Activated CD4-positive, alpha-beta T cell treated with anti-CD3 and anti-CD28 coated beads, Interleukin-2, amount 50 U/mL, for 1 hour (primary cell): ENCODE results near the gene HOXC12.

Experiments
- DNase-seq: peaks from one replicate; pipeline ENCODE4 v3.0.0-alpha.2; 2020

The HOXC12 gene

DNA sequence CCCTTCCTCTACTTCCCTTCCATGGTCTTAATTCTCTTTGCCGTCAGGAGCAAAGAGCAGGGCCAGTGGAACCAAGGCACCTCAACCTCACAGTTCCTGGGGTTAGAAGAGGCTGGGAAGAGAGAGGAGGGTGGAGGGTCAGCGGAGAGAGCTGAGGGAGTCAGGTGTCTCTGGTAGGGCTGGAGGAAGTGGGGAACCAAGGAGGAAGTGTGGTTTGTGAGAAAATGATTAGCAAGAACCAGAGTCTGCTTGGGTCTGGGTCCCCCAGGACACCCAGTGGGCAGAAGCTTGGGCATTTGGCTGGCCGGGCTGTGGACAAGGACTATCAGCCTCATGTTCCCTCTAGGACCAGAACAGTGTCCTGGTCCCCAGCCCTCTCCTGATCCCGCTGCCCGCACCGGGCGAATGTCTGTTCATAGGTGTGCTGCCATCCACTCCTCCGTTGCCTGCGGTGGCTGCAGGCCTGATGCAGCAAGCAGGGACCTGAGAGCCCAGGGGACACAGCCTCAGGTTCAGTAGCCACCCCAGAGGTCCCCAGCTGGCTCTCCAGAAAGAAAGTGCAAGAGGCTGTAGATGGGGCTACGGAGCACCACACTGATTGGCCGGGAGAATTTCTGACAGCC, 2.3 kb downstream of the HOXC12 start:
- DNase-seq: no peak

DNA sequence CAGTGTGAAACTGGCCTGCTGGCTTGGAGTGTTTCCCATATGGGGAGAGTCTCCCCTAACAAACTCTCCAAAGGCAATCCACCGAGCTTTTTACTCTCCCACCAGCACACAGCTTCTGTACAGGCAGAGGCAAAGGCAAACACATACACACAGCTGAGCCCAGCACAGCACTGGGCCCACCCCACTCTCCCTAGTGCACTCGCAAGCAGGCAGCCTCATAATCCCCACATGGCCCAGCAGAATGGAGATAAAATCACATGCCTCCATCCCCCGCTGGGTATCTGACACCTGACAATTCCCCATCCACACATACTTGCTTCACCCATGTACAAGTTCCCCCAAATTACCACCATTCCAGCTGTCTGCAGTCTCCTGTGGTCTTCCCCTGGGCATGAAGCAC, 3.4 kb downstream of the HOXC12 start:
- no peak for DNase-seq

DNA sequence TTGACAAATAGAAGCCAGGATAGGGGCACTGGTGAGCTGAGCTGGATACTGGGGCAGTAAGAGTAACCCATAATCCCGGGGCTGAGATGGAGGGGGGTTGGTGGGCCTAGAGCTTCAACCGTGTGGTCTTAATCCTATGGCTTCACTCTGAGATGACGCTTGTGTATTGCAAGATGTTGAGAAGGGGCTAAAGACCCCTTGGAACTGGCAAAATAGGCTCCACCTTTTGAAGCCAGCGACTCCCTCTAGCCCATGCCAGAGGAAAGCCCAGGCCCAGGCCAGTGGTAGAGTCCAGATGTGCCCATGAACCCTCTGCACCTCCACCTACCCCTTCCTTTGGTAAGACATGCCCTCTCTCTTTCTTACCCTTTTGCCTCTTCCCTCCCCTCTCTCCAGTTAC, 4.6 kb downstream of the HOXC12 start:
- DNase-seq: no peak

DNA sequence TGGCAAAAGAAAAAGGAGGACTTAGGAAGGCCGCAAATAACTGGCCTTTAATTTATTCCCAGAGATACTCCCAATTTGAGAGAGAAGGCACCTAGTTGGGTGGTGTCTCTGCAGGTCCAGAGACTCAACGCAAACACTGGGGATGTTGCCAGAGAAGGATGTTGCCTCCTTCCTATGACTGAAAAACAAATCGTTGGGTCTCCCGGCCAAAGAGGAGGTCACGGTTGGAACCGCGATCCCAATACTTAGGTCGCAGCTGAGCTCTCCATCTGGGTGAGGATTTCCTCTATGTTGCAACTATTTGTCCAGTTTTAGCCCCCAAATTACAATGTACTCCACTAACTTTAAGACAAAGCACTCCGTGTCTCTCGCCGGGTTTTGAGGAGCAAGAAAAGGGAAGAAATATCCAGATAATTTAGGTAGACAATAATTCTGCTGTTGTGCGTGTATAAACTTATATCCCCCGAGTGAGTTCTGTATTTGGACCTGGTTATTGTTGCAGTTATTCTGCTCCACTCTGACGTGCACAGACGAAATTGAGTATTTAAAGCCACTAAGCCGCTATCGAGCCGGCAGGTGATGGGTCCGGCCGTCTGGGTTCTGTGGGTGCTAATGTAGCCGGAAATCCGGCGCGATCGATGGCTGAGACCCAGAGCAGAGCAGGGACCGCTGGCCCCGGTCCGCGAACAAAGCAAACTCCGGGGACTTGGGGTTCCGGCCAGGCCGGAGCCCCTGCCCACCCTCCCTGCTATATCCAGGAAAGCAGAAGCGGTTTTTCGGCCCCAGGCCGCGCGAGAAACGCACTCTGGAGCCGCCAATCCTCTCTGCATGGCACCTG, 5.7 kb downstream of the HOXC12 start:
- no peak for DNase-seq

DNA sequence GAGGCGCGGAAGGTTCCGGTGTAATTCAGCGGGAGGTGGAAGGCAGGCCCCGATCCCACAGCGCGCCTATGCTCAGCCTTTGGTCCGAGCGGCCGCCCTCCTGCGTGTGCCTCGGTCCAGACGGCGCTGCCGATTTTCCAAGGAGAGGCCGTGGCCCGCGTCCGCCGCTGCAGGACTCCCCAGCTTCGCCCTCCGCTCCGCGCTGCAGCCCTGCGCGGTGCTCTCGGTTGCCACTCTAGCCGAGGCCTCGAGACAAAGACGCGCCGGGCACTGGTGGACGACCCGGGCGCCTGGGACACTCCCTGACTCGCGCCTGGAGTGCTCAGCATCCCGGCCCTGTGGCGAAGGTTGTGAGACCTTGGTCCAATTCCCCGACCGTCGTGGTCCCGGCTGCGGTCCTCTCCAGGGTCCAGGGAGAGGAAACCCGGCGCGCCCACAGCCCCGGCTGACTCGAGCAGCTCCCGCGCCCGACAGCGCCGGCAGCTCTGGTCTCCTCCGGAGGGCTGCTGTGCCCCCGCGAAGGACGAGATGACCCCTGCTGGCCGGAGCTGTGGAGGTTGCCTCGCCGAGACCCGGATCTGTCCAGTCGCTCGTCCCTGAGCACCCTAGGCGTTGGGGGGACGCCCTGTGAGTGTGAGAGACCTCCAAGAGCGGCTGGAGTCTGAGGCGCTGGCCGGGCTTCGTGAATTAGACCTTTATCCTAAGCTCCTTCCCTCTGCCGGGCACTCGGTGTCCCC, 6.5 kb downstream of the HOXC12 start:
- DNase-seq: no peak

DNA sequence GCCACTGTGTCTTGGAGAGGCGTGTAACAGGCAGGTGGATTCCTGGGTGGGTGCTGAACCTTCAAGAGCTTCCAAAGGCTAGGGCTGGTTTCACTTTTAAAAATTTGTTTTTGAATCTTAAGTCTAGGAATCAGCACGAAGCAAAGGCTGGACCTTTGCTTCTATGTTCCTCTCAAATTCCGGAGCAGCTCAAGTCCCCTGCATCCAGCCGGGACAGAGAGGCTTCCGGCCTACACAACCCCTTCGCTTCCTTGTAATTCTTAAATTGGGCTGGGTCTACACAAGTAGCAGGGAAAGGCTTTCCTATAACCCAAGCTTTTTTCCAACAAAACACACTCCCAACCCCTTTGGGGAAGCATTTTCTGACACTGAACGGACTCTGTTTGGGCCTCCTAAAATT, 8.3 kb downstream of the HOXC12 start:
- DNase-seq: no peak

DNA sequence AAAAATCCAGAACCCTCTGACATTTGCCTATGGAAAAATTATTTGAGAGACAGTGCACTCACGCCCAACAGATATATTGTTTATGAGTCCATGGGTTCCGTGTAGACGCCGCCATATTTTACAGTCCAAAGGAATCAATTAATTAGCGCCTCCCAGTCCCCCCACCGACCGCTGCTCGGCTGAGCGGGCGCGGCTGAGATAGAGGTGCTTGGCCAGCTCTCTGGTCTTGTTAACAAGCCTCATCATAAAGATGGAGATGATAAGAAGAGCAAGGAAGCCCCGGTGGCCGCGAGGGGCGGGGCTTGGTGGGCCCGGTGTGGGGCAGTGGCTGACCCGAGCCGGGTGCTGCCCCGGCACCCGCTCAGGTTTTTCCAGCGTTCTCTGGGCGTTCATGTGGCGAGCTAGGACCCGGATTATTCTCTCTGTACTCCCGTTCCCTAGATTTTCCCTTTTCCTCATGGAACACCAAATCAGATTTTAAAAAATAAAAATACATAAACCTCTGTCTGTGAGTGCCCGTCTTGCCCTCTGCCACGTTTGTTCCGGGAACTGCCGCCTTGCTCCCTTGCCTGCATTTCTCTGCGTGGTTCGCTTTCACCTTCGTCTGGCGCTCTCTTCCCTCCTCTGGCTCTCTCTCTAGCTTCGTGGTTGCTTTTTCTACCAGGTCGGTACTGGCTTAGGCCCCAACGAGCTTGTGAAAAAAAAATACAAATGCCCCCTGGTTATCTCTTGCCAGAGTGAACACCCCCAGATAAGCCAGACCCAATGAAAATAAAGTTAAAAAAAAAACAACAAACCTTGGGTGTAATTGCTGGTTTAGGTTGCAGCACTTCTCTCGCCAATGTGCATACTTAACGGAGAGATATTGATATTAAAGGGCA, 9.0 kb downstream of the HOXC12 start:
- no peak for DNase-seq

DNA sequence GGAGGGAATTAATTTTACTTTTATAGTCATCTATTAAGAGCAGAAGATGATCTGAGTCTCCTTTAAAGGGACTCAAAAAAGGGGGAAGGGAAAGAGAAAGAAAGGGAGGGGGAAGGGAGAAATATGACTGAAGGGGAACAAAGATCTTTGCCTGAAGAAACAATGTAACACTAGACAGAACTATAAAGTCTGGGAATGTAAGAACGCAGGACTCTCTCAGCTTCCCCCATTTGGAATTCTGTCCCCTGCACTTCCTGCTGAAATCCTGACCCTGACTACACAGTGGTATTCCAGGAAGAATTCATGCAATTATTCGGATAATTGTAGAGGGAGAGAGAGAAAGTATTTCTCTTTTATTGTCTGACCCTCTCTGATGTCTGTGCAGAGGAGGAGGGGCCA, 9.6 kb downstream of the HOXC12 start:
- DNase-seq: no peak

DNA sequence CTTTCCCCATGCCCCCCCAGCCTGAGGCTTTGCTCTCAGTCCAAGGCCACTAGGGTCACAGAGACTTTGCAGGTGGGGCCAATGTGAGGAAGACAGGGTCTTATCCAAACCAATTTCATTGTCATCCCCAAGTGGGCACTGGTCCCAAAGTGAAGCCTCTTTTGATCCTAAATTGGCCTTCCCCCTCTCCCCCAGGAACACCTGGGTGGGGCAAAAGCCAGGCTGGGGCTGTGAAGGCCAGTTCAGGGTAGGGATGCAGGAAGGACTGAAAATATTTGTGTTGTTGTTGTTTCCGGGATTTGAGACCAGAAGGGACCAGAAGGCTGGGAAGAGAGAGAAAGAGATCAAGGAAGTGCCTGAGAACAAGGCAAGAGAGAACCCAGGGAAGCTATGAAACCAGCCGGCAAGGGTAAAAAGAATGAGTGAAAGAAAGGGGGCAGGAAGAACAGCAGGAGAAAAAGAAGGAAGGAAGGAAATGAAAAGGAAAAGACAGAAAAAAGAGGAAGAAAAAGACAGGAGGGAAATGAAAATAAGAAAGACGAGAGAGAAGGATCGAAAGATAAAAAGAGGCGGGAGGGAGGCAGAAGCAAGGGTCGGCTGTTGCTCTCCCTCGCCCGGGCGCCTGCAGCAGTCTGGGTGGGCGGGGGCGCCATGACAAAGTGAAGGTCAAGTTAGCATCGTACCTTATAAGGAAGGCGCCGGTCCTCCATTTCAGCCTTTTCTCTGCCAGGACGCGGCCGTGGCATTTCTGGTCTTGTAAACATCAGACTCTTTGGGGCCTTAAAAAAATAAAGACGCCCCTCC, 10.8 kb downstream of the HOXC12 start:
- DNase-seq: no peak

DNA sequence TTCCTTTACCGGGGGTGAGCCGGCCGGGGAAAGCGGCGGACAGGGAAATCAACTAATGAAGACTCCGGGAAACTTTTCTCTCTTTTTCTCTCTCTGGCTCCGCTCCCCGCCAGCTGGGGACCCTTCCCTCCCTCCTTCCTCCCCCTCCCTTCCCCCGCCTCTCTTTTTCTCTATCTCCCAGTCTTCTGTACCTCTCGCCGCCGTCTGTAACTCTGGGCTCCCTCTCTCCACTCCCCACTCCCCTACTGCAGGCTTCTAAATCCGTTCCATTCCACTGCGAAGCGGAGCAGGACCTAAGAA, 11.3 kb downstream of the HOXC12 start:
- no peak for DNase-seq

DNA sequence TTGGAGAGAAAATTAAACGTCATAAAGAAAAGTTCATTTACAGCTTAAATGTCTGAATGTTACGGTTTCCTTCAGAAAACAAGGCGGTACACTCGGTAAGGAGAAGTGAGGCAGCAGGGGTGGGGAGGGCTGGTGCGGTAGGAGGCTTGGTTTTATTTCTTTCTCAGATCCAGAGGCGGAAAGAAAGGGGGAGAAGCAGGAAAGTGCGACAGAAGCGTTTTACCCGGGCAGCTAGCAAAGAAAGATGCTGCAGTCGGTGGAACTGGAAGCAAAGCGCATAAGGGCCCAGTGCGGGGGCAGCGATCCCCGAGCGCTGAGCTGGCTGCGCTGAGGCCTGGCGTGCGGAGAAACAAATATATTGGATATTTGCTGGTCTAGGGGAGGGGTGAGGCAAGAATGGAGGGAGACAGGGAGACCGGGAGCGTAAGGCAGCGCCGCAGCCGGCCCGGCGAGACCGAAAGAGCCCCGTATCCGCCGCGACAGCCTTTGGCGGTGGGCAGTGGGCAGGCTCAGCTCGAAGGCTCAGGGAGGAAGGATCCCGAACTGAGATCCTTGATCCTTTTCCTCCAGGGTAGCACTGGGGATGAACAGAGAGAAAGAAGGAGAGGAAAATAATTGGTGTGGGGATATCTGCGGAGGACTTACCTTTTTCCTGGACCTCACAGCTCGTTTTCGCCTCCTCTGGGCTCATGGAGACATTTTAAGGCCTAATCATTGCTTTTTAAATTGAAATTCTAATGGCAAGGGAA, 11.9 kb downstream of the HOXC12 start:
- no peak for DNase-seq

DNA sequence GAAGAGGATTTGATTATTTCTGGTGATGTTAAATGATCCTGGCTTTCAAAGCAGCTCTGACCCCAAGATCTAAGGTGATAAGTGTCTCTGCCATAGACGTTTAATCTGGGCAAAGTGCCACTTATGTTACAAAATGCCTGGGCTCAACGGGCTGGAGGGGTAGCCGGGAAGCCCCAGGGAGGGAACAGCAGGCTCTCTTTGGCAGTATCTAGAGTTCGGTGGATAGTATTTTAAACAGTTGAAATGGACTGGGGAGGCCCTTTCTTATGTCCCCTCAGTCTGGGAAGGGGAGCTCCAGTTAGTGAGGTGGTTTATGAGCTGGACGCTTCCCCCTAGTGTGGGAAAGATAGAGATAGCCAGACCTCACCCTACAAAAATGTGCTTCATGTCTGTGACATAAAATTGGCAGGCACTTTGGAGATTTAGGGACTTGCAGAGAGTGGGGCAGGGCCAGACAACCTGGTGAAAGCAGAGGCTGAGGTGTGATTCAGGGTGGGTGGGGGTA, 12.8 kb downstream of the HOXC12 start:
- DNase-seq: no peak

DNA sequence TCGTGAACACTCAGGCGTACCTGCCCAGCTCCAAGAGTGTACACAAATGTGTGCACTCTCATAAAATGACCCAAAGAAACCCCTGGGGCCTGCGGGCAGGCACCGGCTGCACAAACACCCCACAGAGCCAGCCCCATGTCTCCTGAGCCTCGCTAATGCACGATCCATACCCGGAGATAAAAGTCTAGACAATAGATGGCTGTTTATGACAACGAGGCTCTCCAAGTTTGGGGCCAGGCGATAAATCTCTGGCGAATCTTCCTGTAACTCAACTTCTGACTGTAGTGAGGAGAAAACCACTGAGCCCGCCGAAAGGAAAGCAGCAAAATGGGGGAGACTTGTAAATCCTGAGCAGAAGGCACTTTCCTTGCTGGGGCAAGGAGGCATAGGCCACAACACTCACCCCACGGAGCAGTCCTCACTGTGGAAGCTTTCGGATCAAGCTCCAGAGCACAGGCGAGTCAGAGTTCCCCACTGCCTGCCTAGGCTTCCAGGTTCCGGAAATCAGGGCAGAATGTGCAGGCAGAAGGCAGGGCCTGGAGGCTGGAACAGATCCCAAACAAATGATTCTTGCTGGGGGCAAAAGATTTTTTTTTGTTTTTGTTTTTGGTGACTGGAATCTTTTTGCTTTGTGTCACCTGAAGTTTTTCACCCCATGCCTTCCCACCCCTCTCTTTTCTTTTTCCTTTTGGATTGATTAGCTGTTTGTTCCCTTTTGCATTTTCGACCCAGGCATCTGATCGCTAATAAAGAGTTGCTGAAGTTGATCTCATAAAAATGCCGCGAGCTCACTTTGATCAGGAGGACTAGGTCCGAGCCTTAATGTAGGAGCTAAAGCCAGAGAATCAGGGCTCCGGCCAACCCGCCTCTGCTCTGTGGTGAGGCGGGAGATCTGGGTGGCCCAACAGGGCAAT, 13.8 kb downstream of the HOXC12 start:
- no peak for DNase-seq

DNA sequence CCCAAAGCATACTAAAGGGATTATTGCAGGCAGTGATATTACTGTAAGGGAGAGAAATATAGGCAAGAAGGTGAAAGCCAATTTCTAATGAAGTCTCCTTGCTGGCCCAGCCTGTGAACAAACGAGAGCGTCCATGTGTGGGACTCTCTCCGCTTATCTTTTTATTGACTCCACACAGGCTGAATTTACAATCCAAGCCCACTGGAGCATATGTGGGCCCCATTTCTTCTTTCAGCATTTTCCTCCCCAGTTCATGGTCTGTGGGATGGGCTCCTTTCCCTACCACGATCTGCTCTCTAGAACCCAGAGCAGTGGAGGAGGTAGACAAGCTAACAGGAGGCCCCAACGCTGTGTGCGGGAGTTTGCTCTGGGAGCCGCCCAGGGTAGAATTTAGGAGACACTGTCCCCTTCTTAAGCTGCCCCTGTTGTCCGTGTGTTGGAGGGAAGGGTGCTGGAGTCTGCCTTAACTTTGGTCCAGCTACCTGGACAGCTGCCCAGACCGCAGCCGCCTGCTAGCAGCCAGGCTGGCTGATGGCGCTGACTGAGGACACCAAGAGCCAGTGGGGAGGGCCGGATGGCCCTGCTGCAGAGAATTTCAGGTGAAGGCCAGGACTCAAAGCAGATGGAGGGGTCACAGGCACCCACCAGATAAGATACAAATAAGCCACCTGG, 15.0 kb downstream of the HOXC12 start:
- DNase-seq: no peak

DNA sequence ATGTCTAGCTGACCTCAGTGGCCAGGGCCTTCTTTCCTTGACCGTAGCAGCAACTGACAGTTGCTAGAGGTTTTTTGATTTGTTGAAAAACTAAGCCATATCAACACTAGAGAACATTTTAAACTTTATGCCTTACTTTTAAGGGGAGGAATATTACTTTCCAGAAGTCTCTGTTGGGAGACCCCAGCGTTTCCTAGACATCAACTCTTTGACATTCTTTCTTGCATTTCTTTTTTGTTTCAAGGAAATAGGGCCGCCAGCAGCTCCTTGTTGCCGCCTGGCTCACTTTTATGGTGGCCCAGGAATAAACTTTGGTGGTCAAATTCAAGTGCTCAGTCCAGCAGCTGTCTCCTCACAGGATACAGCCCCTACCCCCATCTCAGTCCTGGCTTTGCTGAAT, 15.7 kb downstream of the HOXC12 start:
- DNase-seq: no peak

DNA sequence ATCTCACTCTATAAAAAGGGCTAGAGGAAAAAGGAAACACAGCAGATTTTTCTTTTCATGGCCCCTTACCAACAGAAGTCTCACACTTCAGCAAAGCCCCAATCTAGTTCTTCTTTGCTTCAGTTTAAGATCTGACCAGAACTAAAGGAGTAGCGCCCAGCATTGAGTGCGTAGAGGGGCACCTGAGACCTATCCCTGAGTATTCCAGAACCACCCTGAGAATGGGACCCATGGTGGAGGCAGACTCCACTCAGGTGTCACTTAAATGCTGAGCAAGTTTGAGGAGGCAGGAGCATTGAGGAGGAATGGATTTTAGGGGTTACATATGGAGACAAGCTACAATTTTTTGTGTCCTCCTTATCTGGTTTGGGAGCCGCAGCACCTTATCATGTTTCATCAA, 16.4 kb downstream of the HOXC12 start:
- DNase-seq: no peak

DNA sequence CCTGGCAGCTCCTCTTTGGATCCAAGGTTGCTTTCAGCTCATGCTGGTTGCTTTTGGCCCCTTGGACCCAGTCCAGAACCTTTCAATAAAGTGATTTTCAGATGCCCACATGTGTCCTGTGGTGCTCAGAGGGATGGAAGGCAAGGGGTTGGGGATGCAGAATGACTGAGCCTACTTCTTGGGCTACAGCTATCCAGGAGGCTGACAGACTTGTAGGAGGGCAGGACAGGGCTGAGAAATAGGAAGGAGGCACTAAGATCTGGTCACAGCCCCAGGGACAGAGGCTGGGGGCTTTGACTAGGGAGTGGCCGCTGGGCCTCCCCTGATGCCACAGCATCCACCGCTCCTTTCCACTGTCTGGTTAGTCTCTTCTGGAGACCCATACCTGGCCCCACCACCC, 17.0 kb downstream of the HOXC12 start:
- DNase-seq: no peak

DNA sequence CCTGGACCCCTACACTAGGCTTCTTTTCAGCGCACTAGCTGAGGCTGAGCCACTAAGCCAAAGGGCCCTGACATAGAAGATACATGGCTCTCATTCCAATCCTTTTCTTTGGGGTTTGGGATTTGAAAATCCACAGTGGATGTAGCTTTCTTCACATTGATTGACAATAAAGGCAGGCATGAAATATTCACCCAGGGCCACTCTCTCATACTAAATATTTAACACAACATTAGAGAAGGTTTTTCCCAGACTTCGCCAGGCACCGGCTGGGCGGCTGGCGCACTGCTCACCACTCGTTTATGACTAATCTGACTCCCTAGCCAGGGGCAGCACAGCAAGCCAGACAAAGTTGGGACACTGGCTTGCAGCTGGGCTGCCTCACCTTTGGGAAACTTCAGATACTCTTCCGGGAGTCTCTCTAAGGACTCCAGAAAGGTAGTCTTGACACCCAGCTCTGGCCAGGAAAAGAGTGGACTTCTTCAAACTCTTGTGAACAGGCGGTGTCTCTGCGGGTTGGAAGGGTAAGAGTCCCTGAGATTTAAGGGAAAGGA, 17.5 kb downstream of the HOXC12 start:
- no peak for DNase-seq

DNA sequence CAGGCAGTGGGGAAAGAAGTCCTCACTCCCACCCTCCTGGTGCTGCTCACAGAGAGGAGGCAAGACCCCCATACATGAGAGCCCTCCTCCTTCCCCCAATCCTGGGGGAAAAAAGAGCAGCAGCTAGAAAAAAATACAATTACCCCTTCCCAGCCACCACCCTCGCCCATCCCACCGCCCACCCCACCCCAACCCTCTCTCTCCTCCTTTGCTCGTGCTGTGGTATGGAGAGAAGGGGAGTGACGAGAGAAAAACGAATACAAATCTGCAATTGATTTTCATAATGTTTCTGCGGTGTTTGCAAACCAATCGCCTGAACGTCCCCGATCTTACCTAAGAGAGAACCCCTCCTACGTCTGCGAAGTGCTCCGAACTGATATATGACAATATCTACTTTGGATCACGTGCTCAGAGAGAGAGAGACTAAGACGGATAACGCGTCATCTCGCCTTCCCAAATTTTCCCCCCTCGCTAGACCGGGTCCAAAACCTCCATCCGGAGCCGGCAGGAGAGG, 18.1 kb downstream of the HOXC12 start, which contains the start of gene HOXC11:
TSS of gene HOXC11 (plus strand) at position 405 of the 514 bp plus-strand sequence. CDS start 116 bp downstream, outside the sequence.
- DNase-seq: no peak
